Measurements from ENCODE around the gene SLC29A4. TPM values are rescaled to one million over a fixed set of nuclear protein-coding genes. Genes with fewer than 3 reads are reported as not detected.
A peak's percentile ranks its signal among the peaks of the same experiment; 100 is the strongest.

The SLC29A4 gene
- total and polyA plus RNA-seq, 2 of the 13 experiments (the other 11 are each of a cell fraction or from before 2014, with no cell fraction given), result 29.7 to 31.7 TPM

GRCh38 chr7:5238500-5238899 is 44.2 kb upstream of the SLC29A4 start (continued):
- TF ChIP-seq CTCF (CRISPR knock-in tag; IDR thresholded peaks at IDR 0.05) (peak; percentile 32), ZNF264 (CRISPR knock-in tag; IDR thresholded peaks at IDR 0.05) (peak; percentile 87; the same call in 1 of the 2 replicates), SUZ12 (IDR thresholded peaks at IDR 0.05; ENCODE audit: low read depth, low read length) (no peak), ZNF576 (CRISPR knock-in tag; IDR thresholded peaks at IDR 0.05) (no peak), GMEB1 (CRISPR knock-in tag; IDR thresholded peaks at IDR 0.05; ENCODE audit: borderline replicate concordance) (no peak), HDAC6 (IDR thresholded peaks at IDR 0.05; ENCODE audit: low read depth, low read length) (no peak), ETV5 (CRISPR knock-in tag; IDR thresholded peaks at IDR 0.05; ENCODE audit: borderline replicate concordance) (no peak), GLI4 (CRISPR knock-in tag; IDR thresholded peaks at IDR 0.05; ENCODE audit: borderline replicate concordance) (no peak), ZNF124 (CRISPR knock-in tag; IDR thresholded peaks at IDR 0.05) (no peak), BORCS8-MEF2B (CRISPR knock-in tag; IDR thresholded peaks at IDR 0.05) (no peak), HOXA5 (CRISPR knock-in tag; IDR thresholded peaks at IDR 0.05) (no peak), ZNF414 (CRISPR knock-in tag; IDR thresholded peaks at IDR 0.05) (no peak), ZSCAN21 (CRISPR knock-in tag; IDR thresholded peaks at IDR 0.05; ENCODE audit: borderline replicate concordance) (no peak), HDAC2 (CRISPR knock-in tag; IDR thresholded peaks at IDR 0.05) (no peak), AHDC1 (CRISPR knock-in tag; IDR thresholded peaks at IDR 0.05; ENCODE audit: borderline replicate concordance) (no peak), ZNF557 (CRISPR knock-in tag; IDR thresholded peaks at IDR 0.05) (no peak), ZNF883 (CRISPR knock-in tag; IDR thresholded peaks at IDR 0.05; ENCODE audit: not compliant biosample characterization) (no peak), ETV6 (CRISPR knock-in tag; conservative IDR thresholded peaks at IDR 0.05) (no peak), JDP2 (CRISPR knock-in tag; IDR thresholded peaks at IDR 0.05; ENCODE audit: borderline replicate concordance) (no peak), KDM4B (CRISPR knock-in tag; IDR thresholded peaks at IDR 0.05) (no peak)
